Fibroblast of villous mesenchyme (primary cell): ENCODE results near the gene ACVR2A. TPM values are rescaled to one million over a fixed set of nuclear protein-coding genes. Genes with fewer than 3 reads are reported as not detected.

Experiments
- DNase-seq: peaks from one replicate; pipeline ENCODE4 v3.0.0-alpha.2; 2010; ENCODE audit warnings: low read depth
- H3K4me3 ChIP-seq: 2 replicates; pipeline ENCODE4 v1.5.1; 2011; ENCODE audit warnings: low read depth, mild to moderate bottlenecking, low read length
- CTCF ChIP-seq: IDR thresholded peaks from 2 replicates; pipeline ENCODE4 v1.5.1; 2012; ENCODE audit warnings: low read depth, mild to moderate bottlenecking, low read length; ENCODE audit not compliant: insufficient read depth
- total RNA-seq: library from RNA; depleted of rRNA; stranded (reverse); fragments of >200 nt; gene quantifications from 2 replicates; pipeline ENCODE4 v1.2.3, GENCODE V29; 2012

ACVR2A gene
- total RNA-seq, 1 donor, result 25.9 TPM

- no peak overlapping the region for H3K4me3 ChIP-seq
- no peak for TF ChIP-seq CTCF
- DNase-seq, result no peak
Observed at GRCh38 chr2:147927053-147927588, 82.3 kb downstream of the ACVR2A start.

GRCh38 chr2:147933931-147934330, 89.1 kb downstream of the ACVR2A start:
- DNase-seq, result no peak
- H3K4me3 ChIP-seq, result no peak overlapping the region
- TF ChIP-seq CTCF, result no peak

GRCh38 chr2:147934881-147935620, 90.2 kb downstream of the ACVR2A start:
- TF ChIP-seq CTCF, result no peak
- DNase-seq, result no peak
- H3K4me3 ChIP-seq, result no peak overlapping the region

GRCh38 chr2:147937744-147938349, 93.0 kb downstream of the ACVR2A start:
- peak; percentile 85 for TF ChIP-seq CTCF
- no peak overlapping the region for H3K4me3 ChIP-seq
- DNase-seq, result peak; percentile 48

- DNase-seq, result peak; percentile 8
- no peak for TF ChIP-seq CTCF
- H3K4me3 ChIP-seq, result no peak overlapping the region
Observed at GRCh38 chr2:147939313-147939712, 94.5 kb downstream of the ACVR2A start.

GRCh38 chr2:147945660-147946059, 100.8 kb downstream of the ACVR2A start:
- TF ChIP-seq CTCF, result no peak
- DNase-seq, result peak; percentile 6
- H3K4me3 ChIP-seq, result no peak overlapping the region

GRCh38 chr2:147952118-147952517, 107.3 kb downstream of the ACVR2A start:
- DNase-seq, result no peak
- TF ChIP-seq CTCF, result no peak
- no peak overlapping the region for H3K4me3 ChIP-seq
